ENCODE data around the gene MCCC2. TPM values are rescaled to one million over a fixed set of nuclear protein-coding genes. Genes with fewer than 3 reads are reported as not detected.

MCCC2 gene
- total RNA-seq, 4 donors from 2014 or later, result 37.4 to 63.6 (median 53.1) TPM

DNA sequence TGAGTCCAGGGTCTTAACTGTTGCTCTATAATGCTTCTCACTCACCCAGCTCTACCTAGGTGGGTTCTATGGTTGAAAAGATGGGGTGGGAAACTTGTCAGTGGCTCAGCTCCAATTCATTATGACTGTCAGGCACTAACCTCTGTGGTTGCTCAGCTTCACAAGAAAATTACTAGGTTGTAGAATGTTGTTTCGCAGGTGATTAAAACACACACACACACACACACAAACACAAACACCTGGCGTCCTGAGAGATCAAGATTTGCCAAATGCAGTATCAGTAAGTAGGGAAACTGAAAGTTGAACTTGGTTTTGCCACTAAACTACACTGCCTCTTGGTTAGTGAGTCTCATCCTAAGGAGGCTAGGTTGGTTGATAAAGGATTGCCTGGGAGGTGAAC, 2.8 kb downstream of the MCCC2 start:
- Histone ChIP-seq H3K27me3 (no peaks in the 10 kb centered on the region), H3K4me1 (peaks cover 5 to 34% (median 14%) of the 10 kb centered on the region in 3 donors), H3K9me3 (no peaks in the 10 kb centered on the region), H3K4me3 (no peak overlapping the region), H3K36me3 (peaks cover 0 to 16% (median 0%) of the 10 kb centered on the region in 3 donors), H3K27ac (no peak overlapping the region)
- DNase-seq, result no peak
- intact Hi-C loops (cut with DNase I), result no loop called here
- 56 to 75% methylated on average over 2 of the region's 2 CpGs for WGBS, 2 donors
- TF ChIP-seq POLR2A (IDR thresholded peaks at IDR 0.05), result no peak
- TF ChIP-seq, protein P1, sequence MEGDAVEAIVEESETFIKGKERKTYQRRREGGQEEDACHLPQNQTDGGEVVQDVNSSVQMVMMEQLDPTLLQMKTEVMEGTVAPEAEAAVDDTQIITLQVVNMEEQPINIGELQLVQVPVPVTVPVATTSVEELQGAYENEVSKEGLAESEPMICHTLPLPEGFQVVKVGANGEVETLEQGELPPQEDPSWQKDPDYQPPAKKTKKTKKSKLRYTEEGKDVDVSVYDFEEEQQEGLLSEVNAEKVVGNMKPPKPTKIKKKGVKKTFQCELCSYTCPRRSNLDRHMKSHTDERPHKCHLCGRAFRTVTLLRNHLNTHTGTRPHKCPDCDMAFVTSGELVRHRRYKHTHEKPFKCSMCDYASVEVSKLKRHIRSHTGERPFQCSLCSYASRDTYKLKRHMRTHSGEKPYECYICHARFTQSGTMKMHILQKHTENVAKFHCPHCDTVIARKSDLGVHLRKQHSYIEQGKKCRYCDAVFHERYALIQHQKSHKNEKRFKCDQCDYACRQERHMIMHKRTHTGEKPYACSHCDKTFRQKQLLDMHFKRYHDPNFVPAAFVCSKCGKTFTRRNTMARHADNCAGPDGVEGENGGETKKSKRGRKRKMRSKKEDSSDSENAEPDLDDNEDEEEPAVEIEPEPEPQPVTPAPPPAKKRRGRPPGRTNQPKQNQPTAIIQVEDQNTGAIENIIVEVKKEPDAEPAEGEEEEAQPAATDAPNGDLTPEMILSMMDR (IDR thresholded peaks at IDR 0.05), result no peak

DNA sequence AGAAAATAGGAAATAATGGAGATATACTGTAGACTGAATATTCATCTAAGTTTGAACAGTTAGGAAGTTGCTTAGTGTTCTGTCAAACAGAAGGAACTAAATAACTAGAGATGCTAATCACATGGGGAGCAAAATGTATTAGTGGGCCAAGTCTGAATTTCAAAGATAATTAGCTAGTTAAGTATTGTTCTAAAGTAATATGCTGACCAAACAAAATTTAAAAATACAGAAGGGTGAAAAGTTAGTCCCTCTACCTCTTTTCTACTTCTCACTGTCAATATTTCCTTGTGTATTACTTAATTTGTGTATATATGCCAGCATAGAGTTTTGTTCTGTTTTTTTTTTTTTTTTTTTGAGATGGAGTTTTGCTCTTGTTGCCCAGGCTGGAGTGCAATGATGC, 4.0 kb downstream of the MCCC2 start:
- no peak overlapping the region for H3K4me3 ChIP-seq
- intact Hi-C loops (cut with DNase I), result no loop called here
- no peaks in the 10 kb centered on the region for H3K27me3 ChIP-seq
- H3K36me3 ChIP-seq, result peaks cover 0 to 28% (median under 1%) of the 10 kb centered on the region in 3 donors
- H3K9me3 ChIP-seq, result no peaks in the 10 kb centered on the region
- H3K4me1 ChIP-seq, result peaks cover 5 to 34% (median 14%) of the 10 kb centered on the region in 3 donors
- no peak for TF ChIP-seq POLR2A (IDR thresholded peaks at IDR 0.05)
- TF ChIP-seq, protein P1 (IDR thresholded peaks at IDR 0.05), result no peak
- DNase-seq, result no peak
- no peak overlapping the region for H3K27ac ChIP-seq

DNA sequence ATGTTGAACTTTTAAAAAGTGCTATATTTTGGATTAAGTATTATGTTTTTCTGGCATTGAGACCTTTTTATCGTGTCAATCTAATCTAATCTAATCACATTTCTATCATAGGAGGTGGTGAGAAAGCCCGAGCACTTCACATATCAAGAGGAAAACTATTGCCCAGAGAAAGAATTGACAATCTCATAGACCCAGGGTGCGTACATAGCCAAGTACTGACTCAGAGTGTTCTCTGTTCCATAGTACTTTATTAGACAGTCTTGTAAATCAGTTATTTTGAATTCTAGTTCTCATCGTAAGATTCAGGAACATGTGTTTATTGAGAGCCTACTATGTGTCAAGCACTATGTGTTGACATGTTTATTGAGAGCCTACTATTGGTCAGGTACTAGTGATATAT, 9.0 kb downstream of the MCCC2 start:
- peaks cover 0 to 77% (median 20%) of the 10 kb centered on the region in 3 donors for H3K36me3 ChIP-seq
- no peak overlapping the region for H3K27ac ChIP-seq
- TF ChIP-seq POLR2A (IDR thresholded peaks at IDR 0.05), result no peak
- TF ChIP-seq, protein P1 (IDR thresholded peaks at IDR 0.05), result no peak
- no peak overlapping the region for H3K4me3 ChIP-seq
- H3K9me3 ChIP-seq, result no peaks in the 10 kb centered on the region
- peaks cover 0 to 15% (median 9%) of the 10 kb centered on the region in 3 donors for H3K4me1 ChIP-seq
- intact Hi-C loops (cut with DNase I), result no loop called here
- no peak for DNase-seq
- WGBS, 2 donors, result 94 to 95% methylated on average over 4 of the region's 4 CpGs
- no peaks in the 10 kb centered on the region for H3K27me3 ChIP-seq

DNA sequence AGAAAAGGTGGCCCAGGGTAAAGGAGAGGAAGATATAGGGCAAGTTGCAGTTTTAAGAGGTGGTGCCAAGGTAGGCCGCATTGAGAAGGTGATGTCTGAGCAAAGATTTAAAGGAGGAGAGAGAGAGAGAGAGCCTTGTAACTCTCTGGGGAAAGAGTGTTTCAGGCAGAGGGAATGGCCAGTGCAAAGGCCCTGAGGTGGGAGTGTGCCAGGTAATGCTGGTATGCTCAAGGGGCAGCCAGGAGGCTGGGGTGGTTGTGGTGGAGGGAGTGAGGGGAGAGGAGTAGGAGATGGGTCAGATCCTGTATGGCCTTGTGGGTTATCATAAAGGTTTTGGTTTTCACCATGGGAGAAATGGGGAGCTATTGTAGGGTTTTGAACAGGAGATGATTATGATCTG, 9.9 kb downstream of the MCCC2 start:
- TF ChIP-seq, protein P1 (IDR thresholded peaks at IDR 0.05), result no peak
- no peak for TF ChIP-seq POLR2A (IDR thresholded peaks at IDR 0.05)
- Histone ChIP-seq H3K4me1 (peaks cover 0 to 23% (median 9%) of the 10 kb centered on the region in 3 donors), H3K36me3 (peaks cover 0 to 77% (median 20%) of the 10 kb centered on the region in 3 donors), H3K4me3 (no peak overlapping the region), H3K27me3 (no peaks in the 10 kb centered on the region), H3K27ac (no peak overlapping the region), H3K9me3 (no peaks in the 10 kb centered on the region)
- WGBS, 2 donors, result 83 to 93% methylated on average over 1 of the region's 1 CpG
- intact Hi-C loops (cut with DNase I), result no loop called here
- DNase-seq, result no peak

DNA sequence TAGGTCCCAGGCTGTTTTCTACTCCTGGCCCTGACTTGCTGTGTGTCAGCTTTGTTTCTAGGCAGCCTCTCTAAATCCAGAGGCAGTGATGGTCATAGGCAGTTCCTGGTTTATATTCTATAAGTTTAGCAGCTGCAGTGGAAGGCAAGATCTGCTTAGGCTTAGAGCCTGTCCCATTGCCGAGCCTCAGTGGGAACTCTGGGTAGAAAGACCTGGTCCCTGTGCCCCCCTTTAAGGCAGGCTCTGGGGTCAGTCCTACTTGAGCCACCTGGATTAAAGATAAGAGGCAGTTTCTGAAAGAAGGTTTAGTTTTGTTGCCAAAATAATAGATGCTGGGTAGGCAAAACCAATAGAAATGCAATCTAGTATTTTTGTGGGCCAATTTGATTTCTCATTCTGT, 13.6 kb downstream of the MCCC2 start:
- DNase-seq, result no peak
- Histone ChIP-seq H3K27ac (peak overlapping the region; percentile 64 to 84 (median 72)), H3K36me3 (peaks cover 0 to 77% (median 20%) of the 10 kb centered on the region in 3 donors), H3K4me1 (peaks cover 0 to 32% (median 9%) of the 10 kb centered on the region in 3 donors), H3K4me3 (no peak overlapping the region), H3K27me3 (no peaks in the 10 kb centered on the region), H3K9me3 (no peaks in the 10 kb centered on the region)
- WGBS, 2 donors, result 86 to 100% methylated on average over 1 of the region's 1 CpG
- intact Hi-C loops (cut with DNase I), result no loop called here
- TF ChIP-seq POLR2A (IDR thresholded peaks at IDR 0.05), result no peak
- TF ChIP-seq, protein P1 (IDR thresholded peaks at IDR 0.05), result no peak
